Measurements from ENCODE around the gene FABP7. TPM values are rescaled to one million over a fixed set of nuclear protein-coding genes. Genes with fewer than 3 reads are reported as not detected.

FABP7 gene
- total and polyA plus RNA-seq, 2 of the 13 experiments (the other 11 are each of a cell fraction or from before 2014, with no cell fraction given): not detected

DNA sequence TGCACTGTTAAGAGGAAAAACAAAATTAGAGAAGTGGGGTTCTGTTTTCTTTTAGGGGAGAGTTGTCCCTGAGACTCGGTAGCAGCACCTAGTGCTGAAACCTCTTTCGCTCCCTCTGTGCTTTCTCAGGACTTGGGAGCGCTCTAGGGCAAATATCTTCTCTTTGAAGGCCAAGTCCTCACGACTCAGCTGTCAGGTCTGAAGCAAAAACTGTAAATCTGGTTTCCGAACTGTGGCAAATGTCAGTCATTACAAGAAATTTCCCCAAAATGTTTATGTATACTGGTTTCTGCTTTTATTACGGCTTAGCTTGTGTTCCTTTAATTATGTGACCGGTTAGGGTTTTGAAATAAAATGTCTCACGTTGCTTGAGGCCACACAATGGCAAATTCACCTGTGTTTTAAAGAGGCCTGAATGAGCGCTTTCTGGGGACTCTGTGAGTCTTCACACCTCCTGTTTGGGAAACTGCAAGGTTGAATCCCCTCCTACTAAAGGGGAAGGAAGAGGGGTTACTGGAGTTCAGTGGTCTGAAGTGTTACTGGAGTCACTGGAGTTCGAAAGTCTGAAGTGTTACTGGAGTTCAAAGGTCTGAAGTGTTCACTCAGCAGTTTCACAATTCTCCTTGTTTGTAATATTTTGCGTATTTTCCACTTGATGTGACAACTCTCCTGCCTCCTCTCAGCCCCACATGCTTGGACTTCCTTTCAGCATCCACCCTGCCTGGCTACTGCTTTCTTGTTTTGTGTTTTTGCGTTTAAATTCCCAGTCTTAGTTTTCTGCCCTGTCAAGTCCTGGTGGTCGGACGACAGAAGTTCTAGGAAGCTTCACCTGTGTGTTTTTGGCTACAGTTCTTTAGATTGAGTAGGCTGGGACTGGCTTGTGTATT lies 11.2 kb downstream of the FABP7 start (continued):
- TF ChIP-seq PTBP1 (IDR thresholded peaks at IDR 0.05; ENCODE audit: low read depth, low read length, poor library complexity, severe bottlenecking) (no peak), ZKSCAN5 (CRISPR knock-in tag; IDR thresholded peaks at IDR 0.05) (0 out of 2 replicates have a peak, but pooled peaks have one; percentile 20), MEF2D (CRISPR knock-in tag; IDR thresholded peaks at IDR 0.05) (0 out of 2 replicates have a peak, but pooled peaks have one; percentile 44), PPARG (CRISPR knock-in tag; conservative IDR thresholded peaks at IDR 0.05) (0 out of 2 replicates have a peak, but pooled peaks have one; percentile 64), ZNF713 (CRISPR knock-in tag; IDR thresholded peaks at IDR 0.05) (no peak), TEAD2 (CRISPR knock-in tag; IDR thresholded peaks at IDR 0.05) (no peak), JUNB (CRISPR knock-in tag; IDR thresholded peaks at IDR 0.05; ENCODE audit: borderline replicate concordance) (no peak), ZNF430 (CRISPR knock-in tag; IDR thresholded peaks at IDR 0.05) (no peak), ELF3 (CRISPR knock-in tag; IDR thresholded peaks at IDR 0.05) (peak; percentile 70), PAF1 (CRISPR knock-in tag; IDR thresholded peaks at IDR 0.05) (no peak), RARA (CRISPR knock-in tag; IDR thresholded peaks at IDR 0.05) (peak; percentile 92)
- TF ChIP-seq, protein P1, sequence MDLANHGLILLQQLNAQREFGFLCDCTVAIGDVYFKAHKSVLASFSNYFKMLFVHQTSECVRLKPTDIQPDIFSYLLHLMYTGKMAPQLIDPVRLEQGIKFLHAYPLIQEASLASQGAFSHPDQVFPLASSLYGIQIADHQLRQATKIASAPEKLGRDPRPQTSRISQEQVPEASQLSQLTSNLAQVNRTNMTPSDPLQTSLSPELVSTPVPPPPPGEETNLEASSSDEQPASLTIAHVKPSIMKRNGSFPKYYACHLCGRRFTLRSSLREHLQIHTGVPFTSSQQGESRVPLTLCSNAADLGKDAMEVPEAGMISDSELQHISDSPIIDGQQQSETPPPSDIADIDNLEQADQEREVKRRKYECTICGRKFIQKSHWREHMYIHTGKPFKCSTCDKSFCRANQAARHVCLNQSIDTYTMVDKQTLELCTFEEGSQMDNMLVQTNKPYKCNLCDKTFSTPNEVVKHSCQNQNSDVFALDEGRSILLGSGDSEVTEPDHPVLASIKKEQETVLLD (CRISPR knock-in tag; IDR thresholded peaks at IDR 0.05; ENCODE audit: low read depth): no peak
- TF ChIP-seq, protein P2, sequence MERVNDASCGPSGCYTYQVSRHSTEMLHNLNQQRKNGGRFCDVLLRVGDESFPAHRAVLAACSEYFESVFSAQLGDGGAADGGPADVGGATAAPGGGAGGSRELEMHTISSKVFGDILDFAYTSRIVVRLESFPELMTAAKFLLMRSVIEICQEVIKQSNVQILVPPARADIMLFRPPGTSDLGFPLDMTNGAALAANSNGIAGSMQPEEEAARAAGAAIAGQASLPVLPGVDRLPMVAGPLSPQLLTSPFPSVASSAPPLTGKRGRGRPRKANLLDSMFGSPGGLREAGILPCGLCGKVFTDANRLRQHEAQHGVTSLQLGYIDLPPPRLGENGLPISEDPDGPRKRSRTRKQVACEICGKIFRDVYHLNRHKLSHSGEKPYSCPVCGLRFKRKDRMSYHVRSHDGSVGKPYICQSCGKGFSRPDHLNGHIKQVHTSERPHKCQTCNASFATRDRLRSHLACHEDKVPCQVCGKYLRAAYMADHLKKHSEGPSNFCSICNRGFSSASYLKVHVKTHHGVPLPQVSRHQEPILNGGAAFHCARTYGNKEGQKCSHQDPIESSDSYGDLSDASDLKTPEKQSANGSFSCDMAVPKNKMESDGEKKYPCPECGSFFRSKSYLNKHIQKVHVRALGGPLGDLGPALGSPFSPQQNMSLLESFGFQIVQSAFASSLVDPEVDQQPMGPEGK (CRISPR knock-in tag; IDR thresholded peaks at IDR 0.05): no peak
- TF ChIP-seq, protein P3, sequence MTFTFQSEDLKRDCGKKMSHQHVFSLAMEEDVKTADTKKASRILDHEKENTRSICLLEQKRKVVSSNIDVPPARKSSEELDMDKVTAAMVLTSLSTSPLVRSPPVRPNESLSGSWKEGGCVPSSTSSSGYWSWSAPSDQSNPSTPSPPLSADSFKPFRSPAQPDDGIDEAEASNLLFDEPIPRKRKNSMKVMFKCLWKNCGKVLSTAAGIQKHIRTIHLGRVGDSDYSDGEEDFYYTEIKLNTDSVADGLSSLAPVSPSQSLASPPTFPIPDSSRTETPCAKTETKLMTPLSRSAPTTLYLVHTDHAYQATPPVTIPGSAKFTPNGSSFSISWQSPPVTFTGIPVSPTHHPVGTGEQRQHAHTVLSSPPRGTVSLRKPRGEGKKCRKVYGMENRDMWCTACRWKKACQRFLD (CRISPR knock-in tag; IDR thresholded peaks at IDR 0.05; ENCODE audit: borderline replicate concordance): no peak
- TF ChIP-seq, protein P4, sequence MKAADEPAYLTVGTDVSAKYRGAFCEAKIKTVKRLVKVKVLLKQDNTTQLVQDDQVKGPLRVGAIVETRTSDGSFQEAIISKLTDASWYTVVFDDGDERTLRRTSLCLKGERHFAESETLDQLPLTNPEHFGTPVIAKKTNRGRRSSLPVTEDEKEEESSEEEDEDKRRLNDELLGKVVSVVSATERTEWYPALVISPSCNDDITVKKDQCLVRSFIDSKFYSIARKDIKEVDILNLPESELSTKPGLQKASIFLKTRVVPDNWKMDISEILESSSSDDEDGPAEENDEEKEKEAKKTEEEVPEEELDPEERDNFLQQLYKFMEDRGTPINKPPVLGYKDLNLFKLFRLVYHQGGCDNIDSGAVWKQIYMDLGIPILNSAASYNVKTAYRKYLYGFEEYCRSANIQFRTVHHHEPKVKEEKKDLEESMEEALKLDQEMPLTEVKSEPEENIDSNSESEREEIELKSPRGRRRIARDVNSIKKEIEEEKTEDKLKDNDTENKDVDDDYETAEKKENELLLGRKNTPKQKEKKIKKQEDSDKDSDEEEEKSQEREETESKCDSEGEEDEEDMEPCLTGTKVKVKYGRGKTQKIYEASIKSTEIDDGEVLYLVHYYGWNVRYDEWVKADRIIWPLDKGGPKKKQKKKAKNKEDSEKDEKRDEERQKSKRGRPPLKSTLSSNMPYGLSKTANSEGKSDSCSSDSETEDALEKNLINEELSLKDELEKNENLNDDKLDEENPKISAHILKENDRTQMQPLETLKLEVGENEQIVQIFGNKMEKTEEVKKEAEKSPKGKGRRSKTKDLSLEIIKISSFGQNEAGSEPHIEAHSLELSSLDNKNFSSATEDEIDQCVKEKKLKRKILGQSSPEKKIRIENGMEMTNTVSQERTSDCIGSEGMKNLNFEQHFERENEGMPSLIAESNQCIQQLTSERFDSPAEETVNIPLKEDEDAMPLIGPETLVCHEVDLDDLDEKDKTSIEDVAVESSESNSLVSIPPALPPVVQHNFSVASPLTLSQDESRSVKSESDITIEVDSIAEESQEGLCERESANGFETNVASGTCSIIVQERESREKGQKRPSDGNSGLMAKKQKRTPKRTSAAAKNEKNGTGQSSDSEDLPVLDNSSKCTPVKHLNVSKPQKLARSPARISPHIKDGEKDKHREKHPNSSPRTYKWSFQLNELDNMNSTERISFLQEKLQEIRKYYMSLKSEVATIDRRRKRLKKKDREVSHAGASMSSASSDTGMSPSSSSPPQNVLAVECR (CRISPR knock-in tag; IDR thresholded peaks at IDR 0.05; ENCODE audit: borderline replicate concordance): peak; percentile 53
- TF ChIP-seq, protein P5, sequence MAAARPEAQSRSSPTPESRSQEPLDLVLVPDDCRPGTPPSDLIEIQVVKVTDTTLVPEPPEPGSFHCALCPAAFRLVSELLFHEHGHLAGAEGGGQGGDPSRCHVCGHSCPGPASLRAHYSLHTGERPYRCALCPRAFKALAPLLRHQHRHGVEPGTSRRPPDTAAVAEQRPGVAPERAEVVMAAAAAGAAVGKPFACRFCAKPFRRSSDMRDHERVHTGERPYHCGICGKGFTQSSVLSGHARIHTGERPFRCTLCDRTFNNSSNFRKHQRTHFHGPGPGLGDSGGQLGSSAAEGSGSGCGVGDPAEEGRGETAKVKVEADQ (CRISPR knock-in tag; IDR thresholded peaks at IDR 0.05; ENCODE audit: borderline replicate concordance): no peak
- TF ChIP-seq, protein P6, sequence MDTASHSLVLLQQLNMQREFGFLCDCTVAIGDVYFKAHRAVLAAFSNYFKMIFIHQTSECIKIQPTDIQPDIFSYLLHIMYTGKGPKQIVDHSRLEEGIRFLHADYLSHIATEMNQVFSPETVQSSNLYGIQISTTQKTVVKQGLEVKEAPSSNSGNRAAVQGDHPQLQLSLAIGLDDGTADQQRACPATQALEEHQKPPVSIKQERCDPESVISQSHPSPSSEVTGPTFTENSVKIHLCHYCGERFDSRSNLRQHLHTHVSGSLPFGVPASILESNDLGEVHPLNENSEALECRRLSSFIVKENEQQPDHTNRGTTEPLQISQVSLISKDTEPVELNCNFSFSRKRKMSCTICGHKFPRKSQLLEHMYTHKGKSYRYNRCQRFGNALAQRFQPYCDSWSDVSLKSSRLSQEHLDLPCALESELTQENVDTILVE (CRISPR knock-in tag; IDR thresholded peaks at IDR 0.05): no peak
